ENCODE results near the gene GJA3.

The GJA3 gene

GRCh38 chr13:20102525-20103180 lies 58.2 kb downstream of the GJA3 start:
- FAIRE-seq, result no peak
- DNase-seq (ENCODE audit: extremely low spot score, insufficient read length, low read depth), result no peak

- DNase-seq (ENCODE audit: extremely low spot score, insufficient read length, low read depth) (no peak), FAIRE-seq (no peak)
Measured at GRCh38 chr13:20101467-20102316, 59.2 kb downstream of the GJA3 start.

- FAIRE-seq, result no peak
Measured at GRCh38 chr13:20099319-20099718, 61.5 kb downstream of the GJA3 start.

GRCh38 chr13:20093951-20094350 lies 66.9 kb downstream of the GJA3 start:
- no peak for DNase-seq (ENCODE audit: extremely low spot score, insufficient read length, low read depth)
- FAIRE-seq, result no peak

More at GRCh38 chr13:20099319-20099718, 61.5 kb downstream of the GJA3 start:
- no peak for DNase-seq (ENCODE audit: extremely low spot score, insufficient read length, low read depth)

GRCh38 chr13:20090349-20090748 lies 70.5 kb downstream of the GJA3 start:
- DNase-seq (ENCODE audit: extremely low spot score, insufficient read length, low read depth) (no peak), FAIRE-seq (no peak)

Measured in GM18507 (cell line).